ENCODE measurements around the gene CHD5. TPM values are rescaled to one million over a fixed set of nuclear protein-coding genes. Genes with fewer than 3 reads are reported as not detected.

The CHD5 gene
- total RNA-seq, 4 donors from 2014 or later: 5.5 to 16.9 (median 12.0) TPM

DNA sequence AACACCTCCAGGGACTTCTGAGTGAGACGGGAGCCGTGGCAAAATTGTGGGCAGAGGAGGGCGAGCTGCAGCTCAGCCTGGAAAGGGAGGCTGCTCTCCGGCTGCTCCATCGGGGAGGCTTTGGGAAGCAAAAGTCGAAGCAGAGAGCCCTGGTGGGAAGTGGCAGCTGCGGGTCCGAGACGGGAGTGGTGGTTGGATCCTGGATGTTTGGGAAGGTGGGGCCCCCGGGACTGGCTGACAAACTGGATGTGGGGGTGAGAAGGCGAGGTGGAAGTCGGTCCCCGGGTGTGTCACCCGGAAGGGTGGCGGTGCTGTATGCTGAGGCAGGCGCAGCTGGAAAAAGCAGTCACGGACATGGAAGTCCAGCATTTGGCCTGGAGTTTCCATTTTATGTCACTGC is 82.3 kb downstream of the CHD5 start:
- Histone ChIP-seq H3K36me3 (peaks cover 0 to 11% (median 7%) of the 10 kb centered on the region in 4 donors), H3K27ac (replicated peaks in 1 of 4) (no peak overlapping the region), H3K27me3 (peaks cover 0 to 35% (median 0%) of the 10 kb centered on the region in 4 donors), H3K4me1 (peaks cover 0 to 10% (median 6%) of the 10 kb centered on the region in 4 donors), H3K9me3 (no peaks in the 10 kb centered on the region), H3K4me3 (no peak overlapping the region)
- TF ChIP-seq EP300 (IDR thresholded peaks at IDR 0.05): no peak
- no peak for TF ChIP-seq POLR2AphosphoS5 (IDR thresholded peaks at IDR 0.05)
- TF ChIP-seq, protein P1, sequence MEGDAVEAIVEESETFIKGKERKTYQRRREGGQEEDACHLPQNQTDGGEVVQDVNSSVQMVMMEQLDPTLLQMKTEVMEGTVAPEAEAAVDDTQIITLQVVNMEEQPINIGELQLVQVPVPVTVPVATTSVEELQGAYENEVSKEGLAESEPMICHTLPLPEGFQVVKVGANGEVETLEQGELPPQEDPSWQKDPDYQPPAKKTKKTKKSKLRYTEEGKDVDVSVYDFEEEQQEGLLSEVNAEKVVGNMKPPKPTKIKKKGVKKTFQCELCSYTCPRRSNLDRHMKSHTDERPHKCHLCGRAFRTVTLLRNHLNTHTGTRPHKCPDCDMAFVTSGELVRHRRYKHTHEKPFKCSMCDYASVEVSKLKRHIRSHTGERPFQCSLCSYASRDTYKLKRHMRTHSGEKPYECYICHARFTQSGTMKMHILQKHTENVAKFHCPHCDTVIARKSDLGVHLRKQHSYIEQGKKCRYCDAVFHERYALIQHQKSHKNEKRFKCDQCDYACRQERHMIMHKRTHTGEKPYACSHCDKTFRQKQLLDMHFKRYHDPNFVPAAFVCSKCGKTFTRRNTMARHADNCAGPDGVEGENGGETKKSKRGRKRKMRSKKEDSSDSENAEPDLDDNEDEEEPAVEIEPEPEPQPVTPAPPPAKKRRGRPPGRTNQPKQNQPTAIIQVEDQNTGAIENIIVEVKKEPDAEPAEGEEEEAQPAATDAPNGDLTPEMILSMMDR (IDR thresholded peaks at IDR 0.05): no peak
- no peak for TF ChIP-seq POLR2A (IDR thresholded peaks at IDR 0.05; ENCODE audit: low read depth)
- WGBS: 89% methylated on average over 17 of the region's 17 CpGs
- no peak for DNase-seq (ENCODE audit: extremely low spot score)
- intact Hi-C loops (cut with DNase I): no loop called here

DNA sequence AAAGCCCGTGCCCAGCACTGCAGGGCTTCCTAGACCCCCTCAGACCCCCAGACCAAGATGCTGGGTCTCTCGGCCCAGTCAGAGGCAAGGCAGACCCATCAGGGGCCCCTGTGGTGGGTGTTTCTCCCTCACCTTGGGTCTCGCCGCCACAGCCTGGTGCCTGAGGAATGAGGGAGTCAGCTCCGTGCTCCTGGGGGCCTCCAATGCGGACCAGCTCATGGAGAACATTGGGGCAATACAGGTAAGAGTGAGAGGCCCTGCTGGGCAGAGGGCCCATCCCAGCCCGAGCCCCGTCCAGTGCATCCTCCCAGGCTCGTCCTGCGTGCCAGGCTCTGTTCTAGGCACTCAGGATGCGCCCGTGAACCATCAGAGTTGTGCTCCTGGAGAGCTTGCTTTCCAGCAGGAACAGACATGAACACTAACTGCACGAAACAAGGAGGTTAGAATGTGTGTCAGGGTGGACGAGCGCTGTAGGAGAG is 83.0 kb downstream of the CHD5 start:
- Histone ChIP-seq H3K4me3 (no peak overlapping the region), H3K9me3 (no peaks in the 10 kb centered on the region), H3K27ac (replicated peaks in 1 of 4) (no peak overlapping the region), H3K36me3 (peaks cover 0 to 11% (median 7%) of the 10 kb centered on the region in 4 donors), H3K27me3 (peaks cover 0 to 28% (median 0%) of the 10 kb centered on the region in 4 donors), H3K4me1 (peaks cover 0 to 10% (median 5%) of the 10 kb centered on the region in 4 donors)
- no peak for DNase-seq (ENCODE audit: extremely low spot score)
- no peak for TF ChIP-seq POLR2AphosphoS5 (IDR thresholded peaks at IDR 0.05)
- TF ChIP-seq EP300 (IDR thresholded peaks at IDR 0.05): no peak
- TF ChIP-seq, protein P1 (IDR thresholded peaks at IDR 0.05): no peak
- TF ChIP-seq POLR2A (IDR thresholded peaks at IDR 0.05; ENCODE audit: low read depth): no peak
- intact Hi-C loops (cut with DNase I): no loop called here
- 92% methylated on average over 7 of the region's 15 CpGs for WGBS

DNA sequence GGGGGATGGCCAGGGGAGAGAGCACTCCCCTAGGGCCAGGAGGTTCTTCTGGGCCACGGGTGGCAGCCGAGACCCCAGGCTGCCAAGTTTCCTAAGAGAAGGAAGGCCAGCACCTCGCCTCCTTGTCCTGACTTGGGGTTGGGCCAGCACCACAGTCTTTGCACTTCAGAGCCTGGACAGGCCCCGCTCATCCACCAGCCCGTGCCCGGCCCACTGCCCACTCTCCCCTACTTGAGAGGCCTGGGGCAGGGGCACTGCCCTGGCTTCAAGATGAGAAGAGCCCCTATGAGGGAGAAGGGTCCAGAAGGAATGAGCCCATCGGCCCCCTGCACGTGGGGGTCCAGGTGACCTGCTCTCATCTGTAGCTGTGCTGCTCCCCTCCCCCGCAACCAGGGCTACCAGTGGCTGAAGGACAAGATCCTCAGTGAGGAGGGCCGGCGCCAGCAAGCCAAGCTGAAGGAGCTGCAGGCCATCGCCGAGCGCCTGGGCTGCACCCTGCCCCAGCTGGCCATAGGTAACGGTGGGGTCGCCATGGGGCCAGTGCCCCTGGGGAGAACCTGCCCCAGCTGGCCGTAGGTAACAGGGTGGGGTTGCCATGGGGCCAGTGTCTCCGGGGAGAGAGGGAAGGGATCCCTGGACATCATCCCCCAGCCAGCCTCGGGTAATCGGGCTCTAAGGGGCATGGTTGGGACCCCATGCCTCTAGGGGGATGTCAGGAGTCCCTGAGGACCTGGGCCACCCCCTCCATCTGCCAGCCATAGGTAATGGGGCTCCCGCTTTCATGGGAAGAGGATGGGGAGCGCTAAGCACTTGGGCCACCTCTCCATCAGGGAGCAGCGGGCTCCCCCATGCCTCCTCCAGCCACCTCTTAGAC is 83.6 kb downstream of the CHD5 start:
- H3K4me1 ChIP-seq: peaks cover 0 to 10% (median 2%) of the 10 kb centered on the region in 4 donors
- no peak for DNase-seq (ENCODE audit: extremely low spot score)
- 94% methylated on average over 3 of the region's 23 CpGs for WGBS
- H3K4me3 ChIP-seq: no peak overlapping the region
- intact Hi-C loops (cut with DNase I): no loop called here
- H3K27me3 ChIP-seq: peaks cover 0 to 22% (median 0%) of the 10 kb centered on the region in 4 donors
- H3K9me3 ChIP-seq: no peaks in the 10 kb centered on the region
- H3K27ac ChIP-seq (replicated peaks in 1 of 4): no peak overlapping the region
- H3K36me3 ChIP-seq: peaks cover 0 to 11% (median 7%) of the 10 kb centered on the region in 4 donors
- TF ChIP-seq EP300 (IDR thresholded peaks at IDR 0.05) (no peak), POLR2AphosphoS5 (IDR thresholded peaks at IDR 0.05) (no peak), POLR2A (IDR thresholded peaks at IDR 0.05; ENCODE audit: low read depth) (no peak)
- TF ChIP-seq, protein P1 (IDR thresholded peaks at IDR 0.05): no peak

DNA sequence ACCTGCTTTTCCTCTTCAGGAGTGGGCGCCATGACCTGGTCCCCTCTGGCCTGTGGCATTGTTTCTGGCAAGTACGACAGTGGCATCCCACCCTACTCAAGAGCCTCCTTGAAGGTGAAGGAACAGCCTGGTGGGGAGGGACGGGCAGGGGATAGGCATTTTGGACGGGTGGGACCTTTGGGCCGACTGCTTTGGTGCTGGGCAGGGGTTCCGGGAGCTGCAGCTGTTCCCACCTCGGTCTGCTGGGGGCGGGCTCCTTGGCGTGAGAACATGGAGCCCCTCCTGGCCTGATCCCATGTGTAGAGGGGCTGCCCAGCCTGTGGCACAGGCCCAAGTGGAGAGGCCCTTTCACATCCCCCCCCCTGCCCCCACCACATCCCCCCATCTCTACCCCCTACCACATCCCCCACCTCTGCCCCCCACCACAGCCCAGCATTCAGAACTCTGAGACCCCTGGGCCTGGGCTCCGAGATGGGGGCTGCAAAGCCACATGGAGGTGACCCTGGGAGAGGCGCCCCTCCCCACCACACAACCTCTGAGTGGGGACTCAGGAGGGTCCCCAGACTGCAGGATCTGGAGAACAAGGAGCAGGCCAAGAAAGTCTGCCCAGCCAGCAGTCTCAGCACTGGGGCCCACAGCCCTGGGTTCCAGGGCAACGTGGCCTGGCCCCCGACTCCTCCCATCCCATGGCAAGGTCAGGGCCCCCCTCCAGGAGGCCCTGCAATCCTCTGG is 84.4 kb downstream of the CHD5 start:
- Histone ChIP-seq H3K27me3 (peaks cover 0 to 14% (median 0%) of the 10 kb centered on the region in 4 donors), H3K27ac (replicated peaks in 1 of 4) (no peak overlapping the region), H3K9me3 (no peaks in the 10 kb centered on the region), H3K36me3 (peaks cover 0 to 14% (median 7%) of the 10 kb centered on the region in 4 donors), H3K4me3 (no peak overlapping the region), H3K4me1 (peaks cover 0 to 10% (median 1%) of the 10 kb centered on the region in 4 donors)
- intact Hi-C loops (cut with DNase I): no loop called here
- no peak for DNase-seq (ENCODE audit: extremely low spot score)
- 88% methylated on average over 6 of the region's 13 CpGs for WGBS
- TF ChIP-seq POLR2A (IDR thresholded peaks at IDR 0.05; ENCODE audit: low read depth): no peak
- TF ChIP-seq, protein P1 (IDR thresholded peaks at IDR 0.05): no peak
- no peak for TF ChIP-seq EP300 (IDR thresholded peaks at IDR 0.05)
- no peak for TF ChIP-seq POLR2AphosphoS5 (IDR thresholded peaks at IDR 0.05)

All from esophagus muscularis mucosa (tissue), 4 donors.